A673 (cell line): ENCODE data around the gene POU4F3. TPM values are rescaled to one million over a fixed set of nuclear protein-coding genes. Genes with fewer than 3 reads are reported as not detected.

Source experiments
- BruUV-seq: library from RNA; stranded (reverse); fragments of 400-500 nt; replicated peaks from 2 replicates; lab custom pipeline; 2021; lab: Mats Ljungman, UMichigan
- CTCF ChIA-PET: fragments of 300-600 bp; sonication (Branson Sonifier 250); formaldehyde crosslinking; loops from one replicate; lab custom pipeline; 2022; ENCODE audit warnings: antibody characterized with exemption; lab: Charles Lee
- POLR2A ChIA-PET: fragments of 300-600 bp; sonication (Branson Sonifier 250); formaldehyde crosslinking; loops from one replicate; lab custom pipeline; 2022; ENCODE audit warnings: antibody characterized with exemption; ENCODE audit not compliant: low non-redundant PET; lab: Charles Lee
- DNase-seq: peaks from one replicate; pipeline ENCODE4 v3.0.0-alpha.2; 2015; ENCODE audit warnings: low spot score
- H3K27ac ChIP-seq: fragments of 200-600 bp; sonication (generic); 2 replicates; pipeline ENCODE4 v1.5.1; 2016; ENCODE audit warnings: mixed run types, low read depth, mild to moderate bottlenecking, mixed read lengths, antibody characterized with exemption, low read length; ENCODE audit not compliant: poor library complexity, severe bottlenecking
- H3K27me3 ChIP-seq: fragments of 200-600 bp; sonication (generic); replicated peaks from 2 replicates; pipeline ENCODE4 v1.6.1; 2017; ENCODE audit warnings: mixed run types, low read depth, mild to moderate bottlenecking, mixed read lengths, antibody characterized with exemption, low read length; ENCODE audit not compliant: insufficient read depth, poor library complexity
- H3K36me3 ChIP-seq: fragments of 200-600 bp; sonication (generic); 2 replicates; pipeline ENCODE4 v1.6.1; 2016; ENCODE audit warnings: mixed run types, mild to moderate bottlenecking, mixed read lengths, antibody characterized with exemption, low read length; ENCODE audit not compliant: insufficient read depth, poor library complexity, severe bottlenecking
- H3K4me1 ChIP-seq: fragments of 200-600 bp; sonication (generic); 2 replicates; pipeline ENCODE4 v1.6.1; 2017; ENCODE audit warnings: mixed run types, mild to moderate bottlenecking, mixed read lengths, antibody characterized with exemption, low read length; ENCODE audit not compliant: insufficient read depth, poor library complexity, severe bottlenecking
- H3K4me3 ChIP-seq: fragments of 200-600 bp; sonication (generic); 2 replicates; pipeline ENCODE4 v1.5.1; 2016; ENCODE audit warnings: low read depth, mixed run types, mild to moderate bottlenecking, mixed read lengths, low read length; ENCODE audit not compliant: poor library complexity, severe bottlenecking
- H3K9me3 ChIP-seq: fragments of 200-600 bp; sonication (generic); 2 replicates; pipeline ENCODE4 v1.6.1; 2016; ENCODE audit warnings: mixed run types, low read depth, mild to moderate bottlenecking, mixed read lengths, antibody characterized with exemption, low read length; ENCODE audit not compliant: poor library complexity, severe bottlenecking
- CTCF ChIP-seq: fragments of 300-800, 200-600 bp; sonication (generic); conservative IDR thresholded peaks from 2 replicates; pipeline ENCODE4 v1.5.1; 2017; ENCODE audit warnings: low read depth, mild to moderate bottlenecking, antibody characterized with exemption, low read length, moderate library complexity, mixed read lengths
- EZH2 ChIP-seq: fragments of 200-600 bp; sonication (generic); IDR thresholded peaks from 2 replicates; pipeline ENCODE4 v1.6.1; 2017; ENCODE audit warnings: borderline replicate concordance, low read depth, mild to moderate bottlenecking, mixed read lengths, antibody characterized with exemption, low read length; ENCODE audit not compliant: poor library complexity, severe bottlenecking
- intact Hi-C: fragments of 100-400 bp; cut with micrococcal nuclease; formaldehyde crosslinking; loops from one replicate; pipeline ENCODE4 v1.10.0; 2022; ENCODE audit not compliant: unreplicated experiment
- total RNA-seq: library from RNA; stranded (reverse); gene quantifications from 2 replicates; pipeline ENCODE4 v1.2.3, GENCODE V29; 2021

Gene POU4F3
- total RNA-seq, 1 experiment from 2014 or later, result 0.11 TPM

- intact Hi-C loops, result no loop called here
- Histone ChIP-seq H3K4me1 (no peaks in the 10 kb centered on the region), H3K27ac (no peak overlapping the region), H3K27me3 (peaks cover 81% of the 10 kb centered on the region), H3K4me3 (no peak overlapping the region), H3K36me3 (no peaks in the 10 kb centered on the region), H3K9me3 (no peaks in the 10 kb centered on the region)
- no peak for TF ChIP-seq CTCF
- no peak for TF ChIP-seq EZH2
- ChIA-PET POLR2A (no interaction called here), CTCF (no interaction called here)
- no peak for DNase-seq
- BruUV-seq, result no TSS peak
Observed at GRCh38 chr5:146331423-146331822, 7.2 kb upstream of the POU4F3 start.

GRCh38 chr5:146334074-146334533 lies 4.5 kb upstream of the POU4F3 start:
- CTCF ChIA-PET, result no interaction called here
- H3K36me3 ChIP-seq, result no peaks in the 10 kb centered on the region
- no peaks in the 10 kb centered on the region for H3K9me3 ChIP-seq
- POLR2A ChIA-PET, result no interaction called here
- DNase-seq, result no peak
- H3K4me3 ChIP-seq, result no peak overlapping the region
- intact Hi-C loops, result no loop called here
- TF ChIP-seq EZH2 (no peak), CTCF (no peak)
- H3K27me3 ChIP-seq, result peaks cover 96% of the 10 kb centered on the region
- H3K27ac ChIP-seq, result no peak overlapping the region
- no TSS peak for BruUV-seq
- H3K4me1 ChIP-seq, result no peaks in the 10 kb centered on the region

GRCh38 chr5:146336197-146336596 lies 2.4 kb upstream of the POU4F3 start:
- CTCF ChIA-PET, result no interaction called here
- peaks cover 98% of the 10 kb centered on the region for H3K27me3 ChIP-seq
- DNase-seq, result no peak
- no peak overlapping the region for H3K4me3 ChIP-seq
- H3K9me3 ChIP-seq, result no peaks in the 10 kb centered on the region
- POLR2A ChIA-PET, result no interaction called here
- peaks cover 5% of the 10 kb centered on the region for H3K4me1 ChIP-seq
- TF ChIP-seq EZH2 (no peak), CTCF (no peak)
- H3K27ac ChIP-seq, result no peak overlapping the region
- intact Hi-C loops, result no loop called here
- no peaks in the 10 kb centered on the region for H3K36me3 ChIP-seq
- no TSS peak for BruUV-seq
